OCI-LY3 (cell line): Measurements from ENCODE around the gene PREX1.

Experiments
- CTCF ChIP-seq: fragments of 200-600, 300-600 bp; sonication (generic); IDR thresholded peaks from 2 replicates; pipeline ENCODE4 v1.5.1; 2014; ENCODE audit warnings: antibody characterized with exemption, low read length, low read depth
- EZH2phosphoT487 ChIP-seq: fragments of 200-600 bp; shearing (Covaris generic); IDR thresholded peaks from 2 replicates; pipeline ENCODE4 v1.6.1; 2018; ENCODE audit warnings: antibody characterized with exemption, mixed run types, low read depth

DNA sequence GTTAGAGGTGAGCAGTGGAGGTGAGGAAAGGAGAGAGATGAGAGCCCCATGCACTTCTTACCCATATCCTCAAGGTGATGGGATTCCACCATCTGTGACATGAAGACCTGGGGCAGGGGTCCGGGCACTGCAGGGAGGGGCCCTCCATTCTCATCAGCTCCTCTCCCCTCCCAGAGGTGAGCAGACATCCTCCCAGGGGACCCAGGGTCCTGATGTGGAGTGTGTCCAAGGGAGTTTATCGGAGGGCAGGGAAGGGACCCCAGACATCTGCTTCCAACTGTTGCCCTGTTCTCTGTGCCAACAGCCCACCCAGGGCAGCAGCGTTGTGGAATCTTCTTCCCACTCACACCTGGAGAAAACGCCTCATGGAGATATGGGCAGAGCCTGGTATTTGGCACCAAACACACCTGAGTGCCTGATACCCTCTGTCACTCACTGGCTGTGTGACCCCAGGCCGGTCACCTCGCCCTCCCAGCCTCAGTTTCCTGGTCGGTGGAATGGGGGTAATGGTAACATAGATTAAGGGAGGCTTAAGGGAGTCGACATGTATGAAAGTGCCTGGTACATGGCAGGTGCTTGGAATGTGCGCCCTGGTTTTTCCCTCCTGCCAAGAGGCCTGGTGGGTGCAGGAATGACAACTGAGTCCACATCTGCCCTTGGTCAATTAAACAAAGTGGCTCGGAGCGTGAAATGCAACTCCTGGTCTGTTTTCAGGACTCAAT lies 227.9 kb downstream of the PREX1 start:
- no peak for TF ChIP-seq CTCF
- TF ChIP-seq EZH2phosphoT487, result no peak
